ENCODE results near the gene SPOCK1.

SPOCK1 gene

DNA sequence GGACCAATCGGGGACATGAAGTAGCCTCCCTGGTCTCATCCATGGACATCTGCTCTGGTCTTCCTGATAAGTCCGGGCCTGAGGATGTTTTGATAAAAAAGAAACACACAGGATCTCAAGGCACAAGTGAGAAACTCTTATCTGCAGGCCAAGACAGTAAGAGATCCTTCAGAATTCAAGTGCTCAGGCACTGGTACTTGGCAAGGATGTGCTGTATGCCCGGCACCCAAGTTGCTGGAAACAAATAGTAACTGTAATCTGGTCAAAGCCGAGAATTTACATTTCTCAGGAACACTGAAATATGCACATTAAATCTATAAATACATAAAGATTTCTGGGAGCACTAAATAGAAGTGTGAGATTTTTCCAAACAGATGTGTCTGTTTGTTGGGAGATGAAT, 165.7 kb downstream of the SPOCK1 start:
- no peak for FAIRE-seq

DNA sequence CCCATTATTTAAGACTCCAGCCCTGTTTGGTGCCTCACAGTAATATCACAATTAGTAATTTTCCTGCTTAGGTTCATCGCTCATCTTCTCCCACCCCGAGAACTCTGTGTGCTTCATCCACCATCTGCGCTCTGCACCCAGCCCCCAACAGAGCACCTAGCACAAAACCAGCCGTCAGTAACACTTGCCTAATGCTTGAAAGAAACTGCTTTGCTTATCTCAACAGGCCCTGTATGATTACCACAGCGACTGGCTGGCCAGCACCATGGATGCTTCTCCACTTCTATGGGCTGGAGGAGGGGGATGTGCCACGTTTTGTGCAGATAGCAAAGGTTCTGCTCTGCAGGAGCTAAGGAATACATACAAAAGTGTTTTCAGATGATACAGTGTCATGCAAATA, 166.8 kb downstream of the SPOCK1 start:
- no peak for FAIRE-seq
- no peak for DNase-seq (ENCODE audit: low spot score)

More for the DNA sequence above, 165.7 kb downstream of the SPOCK1 start:
- DNase-seq (ENCODE audit: low spot score): no peak

DNA sequence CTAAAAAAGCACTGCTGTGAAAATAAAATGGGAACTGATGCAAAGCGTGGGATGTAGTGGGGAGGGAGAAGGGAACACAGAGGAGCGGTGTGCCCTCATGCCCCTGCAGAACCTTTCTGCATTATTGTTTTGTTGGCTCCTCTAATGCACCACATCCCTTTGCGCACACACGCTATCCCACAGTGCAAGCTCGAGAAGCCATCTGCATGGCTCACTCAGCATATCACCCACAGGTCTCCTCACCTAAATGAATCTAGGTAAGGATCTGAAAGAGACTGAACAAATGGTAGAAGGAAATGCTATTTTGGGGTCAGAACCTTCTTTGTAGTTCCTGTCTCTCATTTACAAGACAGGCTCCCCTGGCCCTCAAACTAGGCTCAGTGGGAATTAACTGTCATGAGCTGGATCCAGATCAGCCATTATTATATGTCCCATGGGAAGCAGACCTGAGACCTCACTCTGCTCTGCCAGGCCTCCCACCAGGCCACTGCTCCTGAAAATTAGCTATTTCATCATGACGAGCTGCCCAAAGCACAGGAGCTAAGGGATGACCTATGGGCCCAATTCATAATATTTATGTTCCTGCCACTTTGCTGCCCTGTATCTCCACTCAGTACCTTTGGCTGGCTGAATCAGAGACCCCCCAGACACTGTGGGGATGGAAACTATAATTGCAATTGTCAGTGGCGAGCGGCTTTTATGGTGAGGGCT, 169.4 kb downstream of the SPOCK1 start:
- DNase-seq (ENCODE audit: low spot score) (no peak), FAIRE-seq (no peak)

DNA sequence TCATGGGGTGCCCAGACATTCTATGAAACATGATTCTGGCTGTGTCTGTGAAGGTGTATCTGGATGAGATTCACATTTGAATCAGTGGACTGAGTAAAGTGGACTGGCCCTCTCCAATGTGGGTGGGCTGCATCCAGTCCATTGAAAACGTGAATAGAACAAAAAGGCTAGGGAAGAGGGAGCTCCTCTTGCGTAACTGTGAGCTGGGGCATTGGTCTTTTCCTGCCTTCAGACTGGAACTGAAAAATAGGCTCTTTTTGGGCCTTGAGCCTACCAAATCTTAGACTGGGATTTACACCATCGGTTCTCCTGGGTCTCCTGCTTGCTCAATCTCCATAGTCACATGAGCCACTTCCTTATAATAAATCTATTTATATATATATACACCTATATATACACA, 170.1 kb downstream of the SPOCK1 start:
- DNase-seq (ENCODE audit: low spot score): no peak
- no peak for FAIRE-seq

DNA sequence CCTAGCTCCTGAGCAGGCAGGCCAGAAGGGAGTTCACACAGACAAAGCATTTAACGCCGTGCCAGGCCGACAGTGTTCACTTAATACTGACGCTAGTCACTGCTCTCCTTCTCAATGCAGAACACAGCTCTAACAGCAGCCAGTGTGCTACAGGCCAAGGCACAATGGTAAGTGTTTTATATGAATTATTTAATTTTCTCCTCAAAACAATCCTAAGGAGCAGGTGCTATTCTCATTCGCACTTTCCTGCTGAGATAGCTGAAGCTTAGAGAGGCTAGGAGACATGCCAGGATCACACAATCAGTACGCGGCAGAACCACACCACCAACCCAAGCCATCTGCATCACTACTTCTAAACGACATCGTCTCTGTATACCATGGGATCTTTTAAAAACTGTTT, 170.7 kb downstream of the SPOCK1 start:
- DNase-seq (ENCODE audit: low spot score) (no peak), FAIRE-seq (no peak)

DNA sequence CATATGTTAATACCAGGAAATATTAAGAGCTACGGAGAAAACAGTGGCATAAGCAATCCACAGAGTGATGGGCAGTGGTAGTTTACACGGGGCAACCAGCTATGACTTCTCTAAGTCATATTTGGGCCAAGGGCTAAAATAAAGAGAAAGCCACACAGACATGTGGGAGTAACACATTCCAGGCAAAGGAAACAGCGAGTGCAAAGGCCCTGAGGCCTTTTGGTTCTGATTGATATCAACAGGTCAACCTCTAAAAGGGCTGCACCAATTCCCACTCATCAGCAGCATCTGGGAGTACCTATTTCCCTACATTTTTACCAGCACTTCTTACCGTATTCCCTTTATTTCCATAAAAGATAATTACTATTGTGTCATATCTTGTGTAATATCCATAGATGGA, 173.4 kb downstream of the SPOCK1 start:
- DNase-seq (ENCODE audit: low spot score) (no peak), FAIRE-seq (no peak)

DNA sequence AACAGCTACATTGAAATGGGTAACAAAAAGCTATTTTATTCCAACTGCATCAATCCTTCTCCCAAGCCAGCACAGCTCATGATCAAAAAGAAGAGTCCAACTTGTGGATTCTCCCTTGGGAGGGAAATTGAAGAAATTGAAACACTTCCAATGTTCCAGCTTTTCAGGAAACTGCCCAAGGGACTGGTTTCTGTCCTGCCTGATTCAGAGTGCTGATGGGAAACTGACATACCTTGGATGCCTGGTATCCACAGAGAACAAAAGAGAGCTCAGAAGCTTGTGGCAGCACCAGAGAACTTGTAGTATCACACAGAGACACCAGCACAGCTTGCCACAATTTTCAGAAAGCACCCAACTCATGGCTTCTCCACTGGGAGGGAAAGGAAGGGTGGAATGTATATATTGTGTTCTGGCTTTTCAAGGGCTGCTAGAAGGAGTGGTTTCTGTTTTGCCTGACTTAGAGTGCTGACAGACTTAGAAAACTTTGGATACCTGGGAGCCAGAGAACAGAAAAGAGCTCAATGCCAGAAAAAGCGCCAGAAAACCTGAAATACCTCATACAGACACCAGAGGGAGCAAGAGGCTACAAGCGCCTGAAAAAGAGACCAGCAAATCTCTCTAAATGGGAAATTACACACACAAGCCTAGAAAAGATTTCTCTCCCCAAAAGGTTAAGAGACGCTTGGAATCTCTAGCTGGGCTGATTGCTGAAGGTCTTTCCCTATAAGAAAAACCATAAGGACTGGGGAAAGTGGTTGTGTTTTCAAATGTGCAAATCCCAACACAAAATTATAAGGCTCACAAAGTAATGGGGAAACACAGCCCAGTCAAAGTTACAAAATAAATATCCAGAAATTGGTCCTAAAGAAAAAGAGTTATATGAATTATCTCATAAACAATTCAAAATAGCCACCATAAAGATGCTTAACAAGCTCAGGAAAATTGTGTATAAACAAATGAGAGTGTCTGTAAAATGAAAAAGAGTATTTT, 178.8 kb downstream of the SPOCK1 start:
- FAIRE-seq: no peak
- peak; percentile 54 for DNase-seq (ENCODE audit: low spot score)

DNA sequence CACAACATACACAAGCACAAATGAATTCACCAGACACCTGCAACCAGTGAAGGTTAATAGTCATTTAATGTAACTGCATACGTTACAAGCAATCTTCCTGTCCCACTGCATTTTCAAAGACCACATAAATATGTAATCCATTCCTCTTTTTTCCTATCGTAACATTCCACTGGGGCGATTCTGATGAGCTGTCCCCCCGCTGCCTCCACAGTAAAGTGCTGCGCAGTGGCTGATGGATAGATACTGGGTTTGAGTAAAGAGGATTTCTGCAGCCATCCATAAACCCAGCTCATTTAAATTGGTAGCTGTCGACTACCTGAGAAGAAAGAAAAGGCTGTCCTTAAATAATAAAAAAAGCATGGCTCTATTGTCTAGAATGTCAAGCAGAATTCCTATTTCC, 181.1 kb downstream of the SPOCK1 start:
- DNase-seq (ENCODE audit: low spot score) (no peak), FAIRE-seq (no peak)

DNA sequence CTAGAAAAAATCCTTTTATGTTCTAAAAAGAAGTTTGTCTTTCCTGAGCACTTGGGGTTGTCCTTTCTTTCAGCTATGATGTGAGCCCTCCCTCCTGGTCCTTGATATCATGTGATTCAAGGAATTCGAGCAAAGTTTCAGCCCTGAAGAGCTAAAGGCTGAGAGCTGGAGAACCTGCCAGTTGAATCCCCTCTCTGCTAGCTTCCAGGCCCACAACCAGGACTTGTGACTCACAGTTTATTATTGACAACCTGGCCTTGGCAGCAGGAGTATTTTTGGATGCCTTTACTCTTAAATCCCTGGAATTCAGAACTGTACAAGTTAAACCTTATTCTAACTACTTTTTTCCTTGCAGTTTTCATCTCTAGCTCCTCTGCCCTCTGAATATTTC, 182.8 kb downstream of the SPOCK1 start:
- DNase-seq (ENCODE audit: low spot score): no peak

DNA sequence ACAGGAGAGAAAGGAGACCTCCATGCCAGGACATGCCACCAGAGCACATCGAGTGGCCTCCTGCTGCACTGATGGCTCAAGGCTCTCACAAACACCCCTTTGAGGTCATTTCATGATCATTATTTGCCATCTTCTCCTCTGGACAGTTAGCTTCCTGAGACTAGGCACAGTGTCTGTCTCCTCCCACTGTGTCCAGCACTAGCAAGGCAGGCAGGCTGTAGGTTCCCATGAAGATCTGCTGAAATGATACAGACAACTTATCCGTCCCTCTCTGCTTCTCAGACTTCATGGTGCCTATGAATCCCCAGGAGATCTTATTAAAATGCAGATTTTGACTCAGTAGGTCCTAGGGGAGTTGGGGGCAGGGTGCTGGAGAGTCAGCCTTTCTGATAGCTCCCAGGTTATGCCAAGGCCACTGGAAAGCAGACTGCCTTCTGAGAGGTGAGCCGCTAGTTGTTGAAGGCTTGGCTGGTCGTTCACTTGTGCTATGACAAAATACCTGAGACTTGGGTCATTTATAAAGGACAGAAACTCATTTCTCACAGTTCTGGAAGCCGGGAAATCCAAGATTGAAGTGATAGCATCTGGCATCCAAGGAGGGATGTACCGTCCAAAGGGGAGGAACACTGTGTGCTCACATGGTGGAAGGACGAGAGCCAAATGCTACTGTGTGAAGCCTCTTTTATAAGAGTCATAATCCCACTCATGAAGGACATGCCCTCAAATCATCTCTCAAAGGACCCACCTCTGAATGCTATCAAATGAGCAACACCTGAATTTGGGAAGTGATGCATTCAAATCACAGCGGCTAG, 183.4 kb downstream of the SPOCK1 start:
- FAIRE-seq: no peak
- no peak for DNase-seq (ENCODE audit: low spot score)

More for the DNA sequence above, 182.8 kb downstream of the SPOCK1 start:
- FAIRE-seq: no peak

DNA sequence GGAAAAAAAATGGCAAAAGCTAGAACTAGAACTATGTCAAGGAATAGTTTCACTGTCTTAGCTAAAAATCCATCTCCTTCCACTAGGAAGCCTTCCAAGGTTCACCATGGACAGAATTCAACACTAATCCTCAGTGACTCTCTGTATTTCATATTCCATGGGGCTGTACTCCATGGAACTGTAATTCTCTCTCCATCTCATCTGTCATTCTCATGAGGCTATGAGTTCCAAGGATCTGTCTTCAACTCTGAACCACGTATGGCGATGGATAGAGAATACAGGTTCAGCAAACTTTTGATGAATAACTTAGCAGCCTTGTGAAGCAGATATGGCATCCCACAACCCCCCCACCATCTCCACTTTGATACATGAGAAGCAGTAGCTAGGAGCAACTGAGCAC, 184.0 kb downstream of the SPOCK1 start:
- DNase-seq (ENCODE audit: low spot score) (no peak), FAIRE-seq (no peak)

DNA sequence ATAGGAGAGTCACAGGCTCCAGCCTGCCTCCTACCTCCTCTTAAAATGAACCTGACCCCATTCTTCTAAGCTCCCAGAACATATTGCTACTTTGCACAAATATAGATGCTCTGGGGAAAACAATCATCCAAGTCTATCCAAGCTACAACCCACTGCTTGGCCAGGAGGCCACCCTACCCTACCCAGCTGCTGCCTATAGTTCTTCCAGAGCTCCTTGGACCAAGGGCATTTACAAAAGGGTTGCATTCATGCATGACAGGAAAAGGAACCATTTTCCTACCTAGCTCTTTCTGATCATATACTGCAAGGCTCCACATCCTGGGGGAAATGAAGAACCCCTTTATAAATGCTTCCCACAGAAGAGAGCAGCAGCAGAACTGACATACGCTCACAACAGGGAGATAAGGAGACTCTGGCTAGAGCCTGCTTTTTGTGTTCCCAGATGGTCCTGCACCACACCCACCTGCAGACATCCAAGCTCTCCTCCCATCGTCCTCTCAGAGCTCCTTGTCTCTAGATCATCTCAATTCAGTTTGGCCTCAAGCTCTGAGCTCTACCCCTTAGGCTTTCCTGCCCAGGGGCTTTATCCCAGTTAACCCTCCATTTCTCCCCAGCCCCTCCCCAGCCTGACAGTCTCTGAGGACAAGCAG, 185.5 kb downstream of the SPOCK1 start:
- FAIRE-seq (no peak), DNase-seq (ENCODE audit: low spot score) (no peak)

DNA sequence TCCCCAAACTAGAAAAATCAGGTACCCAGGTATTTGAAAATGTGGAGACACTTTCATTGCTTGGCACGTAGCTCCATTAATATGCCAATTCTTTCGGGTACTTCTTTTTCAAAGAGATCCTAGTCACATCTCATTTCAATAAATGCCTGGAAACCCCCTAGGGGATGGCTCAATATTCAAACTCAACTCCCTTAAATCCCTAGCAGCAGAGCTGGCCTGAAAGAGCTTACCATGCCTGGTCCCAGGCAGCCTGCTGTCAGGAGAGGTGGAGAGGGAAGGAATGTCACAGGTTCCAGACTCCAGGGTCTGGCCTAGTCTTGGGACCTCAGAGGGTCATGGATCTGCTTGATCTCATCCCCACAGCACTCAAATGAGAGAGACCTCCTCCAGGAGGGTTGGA, 187.1 kb downstream of the SPOCK1 start:
- DNase-seq (ENCODE audit: low spot score) (no peak), FAIRE-seq (no peak)

DNA sequence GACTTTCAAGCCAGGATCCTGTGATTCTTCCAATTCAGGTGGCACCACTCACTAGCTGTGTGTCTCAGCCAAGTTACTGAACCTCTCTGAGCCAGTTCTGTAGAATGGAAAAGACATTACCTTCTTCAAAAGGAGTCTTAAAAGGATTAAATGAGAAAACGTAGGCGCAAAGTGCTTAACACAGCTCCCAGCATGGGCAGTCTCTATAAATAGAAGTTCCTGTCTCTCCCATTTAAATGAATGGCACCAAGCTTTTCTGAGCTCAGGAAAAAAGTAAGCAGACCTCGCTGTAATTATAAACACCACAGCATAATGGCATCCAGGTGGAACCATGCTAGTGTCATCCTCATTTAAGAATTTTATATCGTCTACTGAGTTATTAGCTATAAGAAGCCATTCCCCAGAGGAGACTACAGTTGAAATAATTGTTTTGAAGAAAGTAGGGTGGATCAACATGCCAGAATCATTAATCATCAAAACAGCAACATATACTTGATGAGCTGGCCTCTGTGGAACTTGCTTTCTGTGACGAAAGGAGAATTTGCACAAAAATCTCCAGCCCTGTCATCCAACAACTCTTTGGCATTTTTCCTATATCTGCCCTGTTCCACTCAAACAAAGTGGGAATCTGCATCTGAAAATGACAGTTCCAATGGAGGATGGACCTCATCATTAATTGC, 188.9 kb downstream of the SPOCK1 start:
- FAIRE-seq: no peak

DNA sequence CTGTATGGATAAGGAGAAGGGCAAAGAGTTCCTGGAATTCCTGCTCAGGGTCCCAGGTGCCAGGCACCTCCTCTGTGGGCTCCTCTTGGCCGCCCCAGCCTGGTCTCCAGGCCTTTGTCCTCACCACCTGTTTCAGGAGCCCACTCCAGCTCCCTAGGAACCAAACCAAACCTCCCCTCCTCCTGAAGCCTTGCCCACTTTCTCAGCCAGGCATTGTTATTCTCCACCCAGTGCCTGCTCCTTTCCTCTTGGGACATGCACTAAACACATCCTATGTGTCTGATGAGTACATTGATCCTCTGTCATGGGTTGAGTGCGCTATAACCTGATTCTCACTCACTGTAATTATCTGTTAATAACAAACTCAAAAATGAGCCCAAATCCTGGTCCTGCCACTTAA, 189.8 kb downstream of the SPOCK1 start:
- FAIRE-seq (no peak), DNase-seq (ENCODE audit: low spot score) (no peak)

More for the DNA sequence above, 188.9 kb downstream of the SPOCK1 start:
- DNase-seq (ENCODE audit: low spot score): peak; percentile 60

DNA sequence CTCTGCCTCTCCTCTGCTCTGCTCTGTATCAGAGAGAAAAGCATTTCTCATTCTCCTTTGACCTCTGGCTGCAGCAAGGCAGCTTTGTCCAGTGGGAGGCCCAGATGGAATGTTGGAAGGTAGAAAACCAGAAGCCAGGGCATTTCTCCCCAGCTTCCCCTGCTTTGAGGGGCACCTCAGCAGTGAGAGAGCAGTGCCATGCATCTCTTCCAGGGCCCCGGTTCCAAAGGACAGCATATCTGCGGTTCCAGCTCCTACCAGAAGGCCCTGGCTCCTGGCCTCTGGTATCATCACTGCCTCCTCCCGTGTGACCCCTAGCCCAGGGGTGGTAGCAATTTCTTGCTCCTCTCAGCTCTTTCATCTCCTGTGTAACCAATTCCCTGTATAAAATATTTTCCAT, 190.8 kb downstream of the SPOCK1 start:
- DNase-seq (ENCODE audit: low spot score) (no peak), FAIRE-seq (no peak)

DNA sequence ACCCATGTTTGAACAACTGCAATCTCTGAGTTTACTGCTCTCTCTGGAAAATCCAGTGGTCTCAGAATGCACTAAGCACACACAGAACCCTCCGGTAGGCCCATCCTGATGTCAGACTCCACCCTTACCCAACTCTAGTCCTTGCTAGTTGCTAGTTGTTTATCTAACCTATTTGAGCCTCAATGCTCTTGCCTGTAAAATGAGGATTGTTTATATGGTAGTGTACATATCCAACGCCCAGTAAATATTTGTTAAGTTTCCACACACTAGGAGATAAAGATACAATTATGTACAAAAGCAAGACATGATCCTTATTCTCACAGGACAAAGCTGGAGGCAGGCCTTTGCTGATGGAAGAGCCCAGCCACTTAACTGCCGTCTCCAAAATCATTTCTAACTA, 192.2 kb downstream of the SPOCK1 start:
- FAIRE-seq: no peak
- no peak for DNase-seq (ENCODE audit: low spot score)

DNA sequence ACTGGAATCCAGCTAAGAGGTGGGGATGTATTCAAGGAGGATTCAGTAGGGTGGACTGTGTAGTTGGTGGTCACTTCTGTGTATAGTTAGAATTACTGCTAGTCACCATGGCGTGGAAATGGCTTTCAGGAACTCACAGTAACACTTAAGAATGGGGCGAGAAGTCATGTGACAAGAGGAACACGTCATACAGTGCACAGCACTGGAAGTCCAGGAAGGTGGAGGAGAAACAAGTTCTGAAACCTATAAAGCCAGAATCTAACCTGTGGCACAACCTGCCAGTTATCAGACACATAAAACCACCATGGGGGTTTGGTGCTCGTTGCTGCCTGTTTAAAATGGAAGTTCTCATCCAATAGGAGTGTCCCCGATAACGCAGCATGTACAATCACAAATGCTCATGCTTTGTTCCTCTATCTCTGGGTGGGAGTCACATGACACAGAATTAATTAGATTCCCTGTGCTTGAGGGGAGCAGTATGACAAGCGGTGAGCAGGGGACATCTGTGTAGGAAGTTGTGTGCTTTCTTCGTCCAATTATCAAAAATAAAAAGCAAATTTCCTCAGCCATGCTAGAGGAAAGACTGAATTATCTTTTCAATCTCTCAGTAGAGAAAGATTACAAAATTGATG, 193.0 kb downstream of the SPOCK1 start:
- FAIRE-seq (no peak), DNase-seq (ENCODE audit: low spot score) (no peak)

DNA sequence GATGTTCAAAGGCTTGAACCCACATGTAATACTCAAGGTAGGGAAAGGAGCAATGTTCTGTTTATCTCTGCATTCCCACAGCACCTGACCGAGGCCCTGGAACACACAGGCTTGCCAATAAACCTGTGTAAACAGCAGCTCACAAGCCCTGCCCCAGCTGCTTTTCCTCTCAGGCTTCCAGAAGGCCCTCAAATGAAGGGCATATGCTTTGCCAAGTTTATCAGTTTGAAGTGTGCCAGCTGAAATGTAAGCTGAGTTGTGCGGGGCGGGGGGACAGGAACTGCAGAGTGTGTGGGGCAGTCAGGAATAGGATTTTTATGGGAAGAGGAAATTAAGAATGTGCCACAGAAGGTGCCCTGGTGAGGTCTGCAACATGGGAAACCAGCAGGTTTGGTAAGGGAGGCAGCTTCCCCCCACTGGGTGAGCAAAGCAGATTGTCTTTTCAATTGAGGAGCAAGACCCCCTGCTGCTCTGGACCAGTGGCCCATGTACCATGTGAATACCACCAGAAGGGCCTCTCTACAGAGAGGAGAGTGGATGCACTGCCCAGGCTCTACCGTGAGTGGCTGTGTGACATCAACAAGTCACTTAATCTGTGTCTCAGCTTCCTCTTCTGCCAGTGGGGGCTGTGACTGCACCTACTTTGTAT, 194.8 kb downstream of the SPOCK1 start:
- no peak for DNase-seq (ENCODE audit: low spot score)

DNA sequence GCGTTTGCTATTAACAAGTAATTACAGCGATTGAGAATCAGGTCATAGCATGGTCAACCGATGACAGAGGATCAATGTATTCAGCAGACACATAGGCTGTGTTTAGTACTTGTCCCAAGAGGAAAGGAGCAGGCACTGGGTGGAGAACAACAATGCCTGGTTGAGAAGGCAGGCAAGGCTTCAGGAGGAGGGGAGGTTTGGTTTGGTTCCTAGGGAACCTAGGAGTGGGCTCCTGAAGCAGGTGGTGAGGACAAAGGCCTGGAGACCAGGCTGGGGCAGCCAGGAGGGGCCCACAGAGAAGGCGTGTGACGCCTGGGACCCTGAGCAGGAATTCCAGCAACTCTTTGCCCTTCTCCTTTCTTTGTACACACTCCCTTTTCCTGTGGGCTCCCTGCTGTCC, 195.6 kb downstream of the SPOCK1 start:
- no peak for DNase-seq (ENCODE audit: low spot score)
- no peak for FAIRE-seq

More for the DNA sequence above, 194.8 kb downstream of the SPOCK1 start:
- FAIRE-seq: no peak
